ENCODE data around the gene KMT2C.

KMT2C gene

DNA sequence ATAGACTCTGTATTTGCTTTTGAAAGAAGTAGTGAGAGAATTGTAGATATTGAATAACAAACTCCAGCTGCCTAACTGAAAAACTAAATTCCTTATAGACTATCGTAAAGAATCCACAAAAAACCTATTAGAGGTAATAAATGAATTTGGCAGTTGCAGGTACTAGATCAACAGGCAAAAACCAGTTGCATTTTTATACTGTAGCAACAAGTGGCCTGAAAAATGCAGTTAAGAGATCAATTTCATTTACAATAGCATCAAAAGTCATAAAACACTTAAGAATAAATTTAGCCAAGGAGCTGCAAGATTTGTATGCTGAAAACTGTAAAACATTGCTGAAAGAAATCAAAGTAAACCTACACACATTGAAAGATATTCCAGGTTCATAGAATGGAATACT is 340.0 kb downstream of the KMT2C start:
- H3K36me3 ChIP-seq (ENCODE audit: insufficient read depth, low read length) = no peaks in the 10 kb centered on the region
- H3K9me2 ChIP-seq (ENCODE audit: low read depth, low read length) = no peaks in the 10 kb centered on the region
- H3K9me3 ChIP-seq (ENCODE audit: low read length) = no peaks in the 10 kb centered on the region
- no peak overlapping the region for H3K9ac ChIP-seq (ENCODE audit: low read length)
- no peak overlapping the region for H2AFZ ChIP-seq (ENCODE audit: low read length)
- H3K27ac ChIP-seq (ENCODE audit: low read depth, low read length, poor library complexity, severe bottlenecking) = no peak overlapping the region
- H3K4me3 ChIP-seq (ENCODE audit: low read depth, low read length, poor library complexity, severe bottlenecking) = no peak overlapping the region
- no peak overlapping the region for H3K4me2 ChIP-seq (ENCODE audit: low read length)
- peaks cover 8% of the 10 kb centered on the region; the same call in 1 of the 2 replicates for H3K27me3 ChIP-seq (ENCODE audit: insufficient read depth, low read length)
- TF ChIP-seq EZH2 (IDR thresholded peaks at IDR 0.05; ENCODE audit: borderline replicate concordance, low read length) = no peak
- TF ChIP-seq, protein P1, sequence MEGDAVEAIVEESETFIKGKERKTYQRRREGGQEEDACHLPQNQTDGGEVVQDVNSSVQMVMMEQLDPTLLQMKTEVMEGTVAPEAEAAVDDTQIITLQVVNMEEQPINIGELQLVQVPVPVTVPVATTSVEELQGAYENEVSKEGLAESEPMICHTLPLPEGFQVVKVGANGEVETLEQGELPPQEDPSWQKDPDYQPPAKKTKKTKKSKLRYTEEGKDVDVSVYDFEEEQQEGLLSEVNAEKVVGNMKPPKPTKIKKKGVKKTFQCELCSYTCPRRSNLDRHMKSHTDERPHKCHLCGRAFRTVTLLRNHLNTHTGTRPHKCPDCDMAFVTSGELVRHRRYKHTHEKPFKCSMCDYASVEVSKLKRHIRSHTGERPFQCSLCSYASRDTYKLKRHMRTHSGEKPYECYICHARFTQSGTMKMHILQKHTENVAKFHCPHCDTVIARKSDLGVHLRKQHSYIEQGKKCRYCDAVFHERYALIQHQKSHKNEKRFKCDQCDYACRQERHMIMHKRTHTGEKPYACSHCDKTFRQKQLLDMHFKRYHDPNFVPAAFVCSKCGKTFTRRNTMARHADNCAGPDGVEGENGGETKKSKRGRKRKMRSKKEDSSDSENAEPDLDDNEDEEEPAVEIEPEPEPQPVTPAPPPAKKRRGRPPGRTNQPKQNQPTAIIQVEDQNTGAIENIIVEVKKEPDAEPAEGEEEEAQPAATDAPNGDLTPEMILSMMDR (IDR thresholded peaks at IDR 0.05; ENCODE audit: low read length) = no peak
- no peaks in the 10 kb centered on the region for H3K79me2 ChIP-seq (ENCODE audit: insufficient read depth, low read length)
- H4K20me1 ChIP-seq (ENCODE audit: insufficient read depth, low read length) = no peaks in the 10 kb centered on the region
- no peaks in the 10 kb centered on the region for H3F3A ChIP-seq (ENCODE audit: insufficient read depth, low read length)
- H3K4me1 ChIP-seq (ENCODE audit: insufficient read depth, low read length, severe bottlenecking) = no peaks in the 10 kb centered on the region

DNA sequence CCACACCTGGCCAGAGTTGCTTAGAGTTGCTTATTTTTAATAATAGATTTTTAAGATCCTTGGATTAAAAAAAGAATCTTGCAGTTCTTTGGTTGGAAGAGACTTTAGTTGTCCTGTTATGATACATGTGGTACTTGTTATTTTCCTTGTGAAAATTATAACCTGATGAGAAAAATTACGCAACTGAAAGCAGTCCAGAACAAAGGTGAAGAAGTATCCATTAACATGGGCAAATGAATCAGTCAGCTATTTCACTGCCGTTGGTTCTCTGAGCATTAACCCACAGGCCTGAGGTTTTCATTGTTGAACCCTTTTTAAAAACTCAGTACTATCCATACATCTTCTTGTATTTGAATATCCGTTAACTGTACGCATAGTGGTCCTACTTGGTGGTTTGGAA is 342.1 kb downstream of the KMT2C start:
- no peaks in the 10 kb centered on the region for H3K79me2 ChIP-seq (ENCODE audit: insufficient read depth, low read length)
- H2AFZ ChIP-seq (ENCODE audit: low read length) = no peak overlapping the region
- TF ChIP-seq, protein P1 (IDR thresholded peaks at IDR 0.05; ENCODE audit: low read length) = no peak
- no peak for TF ChIP-seq EZH2 (IDR thresholded peaks at IDR 0.05; ENCODE audit: borderline replicate concordance, low read length)
- H3K4me3 ChIP-seq (ENCODE audit: low read depth, low read length, poor library complexity, severe bottlenecking) = no peak overlapping the region
- peaks cover 6% of the 10 kb centered on the region for H3K9me3 ChIP-seq (ENCODE audit: low read length)
- no peaks in the 10 kb centered on the region for H3K36me3 ChIP-seq (ENCODE audit: insufficient read depth, low read length)
- no peaks in the 10 kb centered on the region for H3K4me1 ChIP-seq (ENCODE audit: insufficient read depth, low read length, severe bottlenecking)
- H3K27me3 ChIP-seq (ENCODE audit: insufficient read depth, low read length) = peaks cover 12% of the 10 kb centered on the region; the same call in 1 of the 2 replicates
- no peak overlapping the region for H3K27ac ChIP-seq (ENCODE audit: low read depth, low read length, poor library complexity, severe bottlenecking)
- H3K4me2 ChIP-seq (ENCODE audit: low read length) = no peak overlapping the region
- H3K9me2 ChIP-seq (ENCODE audit: low read depth, low read length) = no peaks in the 10 kb centered on the region
- H3F3A ChIP-seq (ENCODE audit: insufficient read depth, low read length) = no peaks in the 10 kb centered on the region
- H3K9ac ChIP-seq (ENCODE audit: low read length) = no peak overlapping the region
- H4K20me1 ChIP-seq (ENCODE audit: insufficient read depth, low read length) = no peaks in the 10 kb centered on the region

DNA sequence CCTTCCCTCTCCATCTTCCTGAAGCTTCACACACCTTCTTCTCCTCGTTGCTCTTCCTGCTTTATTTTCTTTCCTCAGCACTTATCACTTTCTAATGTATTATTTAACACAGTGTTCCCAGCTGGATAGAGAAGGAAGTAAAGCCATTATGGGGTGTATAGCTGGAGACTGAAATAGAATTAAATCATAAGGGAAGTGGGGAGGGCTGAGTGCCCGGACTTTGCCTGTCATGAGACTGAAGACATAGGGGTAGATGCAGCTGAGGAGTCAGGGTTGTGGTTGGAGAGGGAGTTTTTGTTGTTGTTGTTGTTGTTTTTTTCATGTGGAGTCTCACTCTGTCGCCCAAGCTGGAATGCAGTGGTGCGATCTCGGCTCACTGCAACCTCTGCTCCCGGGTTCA is 345.1 kb downstream of the KMT2C start:
- Histone ChIP-seq H3K9me2 (ENCODE audit: low read depth, low read length) (no peaks in the 10 kb centered on the region), H3K9me3 (ENCODE audit: low read length) (peaks cover 8% of the 10 kb centered on the region), H3K4me3 (ENCODE audit: low read depth, low read length, poor library complexity, severe bottlenecking) (no peak overlapping the region), H3K9ac (ENCODE audit: low read length) (no peak overlapping the region), H3K27me3 (ENCODE audit: insufficient read depth, low read length) (peaks cover 9% of the 10 kb centered on the region; the same call in 1 of the 2 replicates), H3F3A (ENCODE audit: insufficient read depth, low read length) (no peaks in the 10 kb centered on the region), H3K4me2 (ENCODE audit: low read length) (no peak overlapping the region), H4K20me1 (ENCODE audit: insufficient read depth, low read length) (no peaks in the 10 kb centered on the region), H2AFZ (ENCODE audit: low read length) (no peak overlapping the region), H3K4me1 (ENCODE audit: insufficient read depth, low read length, severe bottlenecking) (no peaks in the 10 kb centered on the region), H3K27ac (ENCODE audit: low read depth, low read length, poor library complexity, severe bottlenecking) (no peak overlapping the region), H3K36me3 (ENCODE audit: insufficient read depth, low read length) (no peaks in the 10 kb centered on the region), H3K79me2 (ENCODE audit: insufficient read depth, low read length) (no peaks in the 10 kb centered on the region)
- no peak for TF ChIP-seq EZH2 (IDR thresholded peaks at IDR 0.05; ENCODE audit: borderline replicate concordance, low read length)
- TF ChIP-seq, protein P1 (IDR thresholded peaks at IDR 0.05; ENCODE audit: low read length) = no peak
